ENCODE measurements around the gene TRABD2A. TPM values are rescaled to one million over a fixed set of nuclear protein-coding genes. Genes with fewer than 3 reads are reported as not detected.

TRABD2A gene
- total and polyA plus RNA-seq, 9 of the 15 experiments (the other 6 are each of a cell fraction or from before 2014, with no cell fraction given): 0.07 to 0.45 (median 0.25) TPM

- no peak for FAIRE-seq
- no TSS peak for BruUV-seq (replicated peaks)
- H3K4me3 ChIP-seq: no peak overlapping the region
- 51% methylated on average over 2 of the region's 2 CpGs for WGBS (ENCODE audit: insufficient coverage, low coverage, missing lambda C conversion rate)
- DNase-seq (ENCODE audit: extremely low read depth in 1 of 4, low spot score in 3 of 4): no peak
- no peak overlapping the region for H2AFZ ChIP-seq (ENCODE audit: low read depth, low read length)
- H3K4me2 ChIP-seq (ENCODE audit: insufficient read depth, low read length): no peak overlapping the region
- H3K27ac ChIP-seq (ENCODE audit: extremely low read depth, low read depth, low read length): no peak overlapping the region
- no peak overlapping the region for H3K9ac ChIP-seq (ENCODE audit: insufficient read depth in 1 of 2, low read depth in 2 of 2, low read length in 2 of 2)
- POLR2A ChIA-PET: no interaction called here
- H3K79me2 ChIP-seq (ENCODE audit: control insufficient read depth, insufficient read depth, low read length): peaks cover 12% of the 10 kb centered on the region
- intact Hi-C loops (cut with micrococcal nuclease): no loop called here
- CTCF ChIA-PET (ENCODE audit: low intra/inter-chr PET ratio): no interaction called here
- H3K9me3 ChIP-seq (replicated peaks; ENCODE audit: control insufficient read depth, insufficient read depth, low read depth, low read length): no peaks in the 10 kb centered on the region
- peaks cover 11 to 21% of the 10 kb centered on the region in 2 experiments for H3K4me1 ChIP-seq (replicated peaks in 1 of 2; ENCODE audit: control insufficient read depth in 2 of 2, insufficient read depth in 2 of 2, low read length in 2 of 2)
- ATAC-seq: no peak
- in situ Hi-C loops (cut with MboI): no loop called here
- no peak for TF ChIP-seq ARID3B (CRISPR knock-in tag; IDR thresholded peaks at IDR 0.05; ENCODE audit: borderline replicate concordance)
- TF ChIP-seq DNMT1 (IDR thresholded peaks at IDR 0.05): no peak
- peaks cover 5% of the 10 kb centered on the region; the same call in 1 of the 3 replicates for H3K36me3 ChIP-seq (ENCODE audit: control insufficient read depth, insufficient read depth, low read length)
- H3K27me3 ChIP-seq (ENCODE audit: control insufficient read depth in 2 of 2, insufficient read depth in 2 of 2, low read length in 2 of 2): no peaks in the 10 kb centered on the region
- no peaks in the 10 kb centered on the region for H4K20me1 ChIP-seq (replicated peaks; ENCODE audit: control insufficient read depth, insufficient read depth, low read length)
- no peaks in the 10 kb centered on the region for H3K9me1 ChIP-seq (ENCODE audit: control insufficient read depth, insufficient read depth, low read length)
Observed at GRCh38 chr2:84901593-84902120, 20.8 kb upstream of the TRABD2A start.

- no peak for ATAC-seq
- no peaks in the 10 kb centered on the region for H4K20me1 ChIP-seq (replicated peaks; ENCODE audit: control insufficient read depth, insufficient read depth, low read length)
- H3K9ac ChIP-seq (ENCODE audit: insufficient read depth in 1 of 2, low read depth in 2 of 2, low read length in 2 of 2): no peak overlapping the region
- H2AFZ ChIP-seq (ENCODE audit: low read depth, low read length): no peak overlapping the region
- peaks cover 6% of the 10 kb centered on the region for H3K79me2 ChIP-seq (ENCODE audit: control insufficient read depth, insufficient read depth, low read length)
- no peaks in the 10 kb centered on the region for H3K36me3 ChIP-seq (ENCODE audit: control insufficient read depth, insufficient read depth, low read length)
- H3K27ac ChIP-seq (ENCODE audit: extremely low read depth, low read depth, low read length): no peak overlapping the region
- FAIRE-seq: no peak
- no peak overlapping the region for H3K4me3 ChIP-seq
- no peak overlapping the region for H3K4me2 ChIP-seq (ENCODE audit: insufficient read depth, low read length)
- no TSS peak for BruUV-seq (replicated peaks)
- H3K9me3 ChIP-seq (replicated peaks; ENCODE audit: control insufficient read depth, insufficient read depth, low read depth, low read length): no peaks in the 10 kb centered on the region
- no peak for TF ChIP-seq ZNF445 (CRISPR knock-in tag; IDR thresholded peaks at IDR 0.05; ENCODE audit: low read depth)
- no peaks in the 10 kb centered on the region for H3K27me3 ChIP-seq (ENCODE audit: control insufficient read depth in 2 of 2, insufficient read depth in 2 of 2, low read length in 2 of 2)
- in situ Hi-C loops (cut with MboI) (no loop called here), intact Hi-C loops (cut with micrococcal nuclease) (no loop called here)
- ChIA-PET CTCF (ENCODE audit: low intra/inter-chr PET ratio) (no interaction called here), POLR2A (no interaction called here)
- WGBS (ENCODE audit: insufficient coverage, low coverage, missing lambda C conversion rate): 15% methylated on average over 1 of the region's 1 CpG
- no peak for DNase-seq (ENCODE audit: extremely low read depth in 1 of 4, low spot score in 3 of 4)
- no peaks in the 10 kb centered on the region for H3K9me1 ChIP-seq (ENCODE audit: control insufficient read depth, insufficient read depth, low read length)
- peaks cover 11 to 14% of the 10 kb centered on the region in 2 experiments; a peak in 3 of 5 replicates for H3K4me1 ChIP-seq (replicated peaks in 1 of 2; ENCODE audit: control insufficient read depth in 2 of 2, insufficient read depth in 2 of 2, low read length in 2 of 2)
Observed at GRCh38 chr2:84900971-84901370, 20.1 kb upstream of the TRABD2A start.
